Neural progenitor cell (in vitro differentiated cells): ENCODE data around the gene KIF24. TPM values are rescaled to one million over a fixed set of nuclear protein-coding genes. Genes with fewer than 3 reads are reported as not detected.

ENCODE experiments used
- DNase-seq: peaks from one replicate; pipeline ENCODE4 v3.0.0-alpha.2; 2016; ENCODE audit warnings: low spot score
- H2AFZ ChIP-seq: fragments of 200-600 bp; sonication (generic); replicated peaks from 2 replicates; pipeline ENCODE4 v1.6.1; 2016; ENCODE audit warnings: antibody characterized with exemption
- H3F3A ChIP-seq: fragments of 200-600 bp; sonication (generic); 2 replicates; pipeline ENCODE4 v1.6.1; 2016; ENCODE audit warnings: antibody characterized with exemption, low read depth
- H3K27ac ChIP-seq: fragments of 200-600 bp; sonication (generic); 2 replicates; pipeline ENCODE4 v1.5.1; 2016; ENCODE audit warnings: mild to moderate bottlenecking
- H3K27me3 ChIP-seq: fragments of 200-600 bp; sonication (generic); 2 replicates; pipeline ENCODE4 v1.6.1; 2016; ENCODE audit warnings: mild to moderate bottlenecking, moderate library complexity
- H3K36me3 ChIP-seq: fragments of 200-600 bp; sonication (generic); 2 replicates; pipeline ENCODE4 v1.5.1; 2016
- H3K4me1 ChIP-seq: fragments of 200-600 bp; sonication (generic); 2 replicates; pipeline ENCODE4 v1.6.1; 2016; ENCODE audit warnings: mixed run types
- H3K4me2 ChIP-seq: fragments of 200-600 bp; sonication (generic); 2 replicates; pipeline ENCODE4 v1.6.1; 2016
- H3K4me3 ChIP-seq: fragments of 200-600 bp; sonication (generic); 2 replicates; pipeline ENCODE4 v1.5.1; 2016
- H3K79me2 ChIP-seq: fragments of 200-600 bp; sonication (generic); 2 replicates; pipeline ENCODE4 v1.6.1; 2016; ENCODE audit warnings: low read depth
- H3K9ac ChIP-seq: fragments of 200-600 bp; sonication (generic); 2 replicates; pipeline ENCODE4 v1.6.1; 2016
- H3K9me3 ChIP-seq: fragments of 200-600 bp; sonication (generic); 2 replicates; pipeline ENCODE4 v1.5.1; 2016; ENCODE audit warnings: low read depth
- H4K20me1 ChIP-seq: fragments of 200-600 bp; sonication (generic); 2 replicates; pipeline ENCODE4 v1.6.1; 2016; ENCODE audit warnings: low read depth
- H3K27ac Mint-ChIP-seq: 3 replicates; pipeline ENCODE4 v1.8.0; 2021; ENCODE audit warnings: mixed read lengths
- H3K27me3 Mint-ChIP-seq: 2 replicates; pipeline ENCODE4 v1.8.0; 2022; ENCODE audit warnings: low read depth, mild to moderate bottlenecking, inconsistent platforms, moderate library complexity, mixed read lengths; ENCODE audit not compliant: insufficient read depth
- H3K36me3 Mint-ChIP-seq: 3 replicates; pipeline ENCODE4 v1.8.0; 2021; ENCODE audit warnings: mixed read lengths
- H3K4me1 Mint-ChIP-seq: 3 replicates; pipeline ENCODE4 v1.8.0; 2021; ENCODE audit warnings: mixed read lengths
- H3K4me3 Mint-ChIP-seq: 3 replicates; pipeline ENCODE4 v1.8.0; 2021; ENCODE audit warnings: mild to moderate bottlenecking, moderate library complexity, mixed read lengths
- H3K9me3 Mint-ChIP-seq: 3 replicates; pipeline ENCODE4 v1.8.0; 2020; ENCODE audit warnings: mixed read lengths
- EZH2 ChIP-seq: fragments of 200-600 bp; sonication (generic); IDR thresholded peaks from 2 replicates; pipeline ENCODE4 v1.6.1; 2017; ENCODE audit warnings: antibody characterized with exemption, mild to moderate bottlenecking, moderate library complexity
- EZH2phosphoT487 ChIP-seq: fragments of 200-600 bp; sonication (generic); IDR thresholded peaks from 2 replicates; pipeline ENCODE4 v1.6.1; 2017; ENCODE audit warnings: antibody characterized with exemption
- total RNA-seq: library from RNA; depleted of rRNA; stranded (reverse); fragments of >200 nt; gene quantifications from 2 replicates; pipeline ENCODE4 v1.2.3, GENCODE V29; 2015; ENCODE audit warnings: low replicate concordance
- TF ChIP-seq, protein P1 (sequence below): fragments of 200-600 bp; sonication (generic); IDR thresholded peaks from 2 replicates; pipeline ENCODE4 v1.5.1; 2017; ENCODE audit warnings: antibody characterized with exemption, mild to moderate bottlenecking

The KIF24 gene
- total RNA-seq, 1 donor from 2014 or later: 9.4 TPM

DNA sequence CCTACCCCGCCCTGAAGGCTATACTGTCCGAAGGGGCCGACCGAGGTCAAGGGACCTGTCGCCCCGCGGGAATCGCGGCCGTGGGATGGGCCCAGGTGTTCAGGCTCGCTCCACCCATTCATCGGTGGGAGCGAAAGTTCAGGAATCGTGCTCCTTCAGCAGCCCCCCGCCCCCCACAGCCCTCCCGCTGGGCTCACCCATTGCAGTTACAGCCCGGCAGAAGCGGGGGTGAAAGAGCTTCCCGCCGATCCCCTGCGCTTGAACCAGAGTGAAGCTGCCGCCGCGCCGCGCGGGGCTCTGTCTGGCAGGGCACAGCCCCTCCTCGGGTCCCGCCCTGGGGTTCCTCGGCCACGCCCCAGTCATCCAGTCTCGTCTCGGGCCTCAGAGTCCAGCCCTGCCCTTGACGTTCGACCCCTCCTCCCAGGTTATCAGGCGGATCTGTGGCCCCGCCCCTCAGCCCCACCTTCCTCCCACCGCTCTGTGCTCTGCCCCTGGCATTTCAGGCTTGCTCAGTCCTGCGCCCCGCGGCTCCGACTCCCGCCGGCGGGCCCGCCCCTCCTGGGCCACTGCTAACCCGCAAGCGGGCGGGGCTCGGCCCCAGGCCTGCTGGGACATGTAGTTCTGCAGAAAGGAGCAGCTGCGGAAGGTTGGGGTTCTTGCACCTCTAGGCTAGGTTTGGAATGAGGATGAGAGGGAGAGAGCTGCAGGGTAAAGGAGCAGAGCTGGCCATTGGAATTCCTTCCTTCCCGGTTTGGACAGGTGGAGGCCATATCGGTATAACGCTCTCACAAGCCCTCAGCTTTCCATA lies 47.7 kb upstream of the KIF24 start, which contains the start of gene MYORG:
TSS of gene MYORG (minus strand) at position 303 of the 808 bp plus-strand sequence. CDS start 3,955 bp downstream, outside the sequence.
- H3K4me2 ChIP-seq: peak within 1 kb of the TSS; percentile 92
- TF ChIP-seq, protein P1, sequence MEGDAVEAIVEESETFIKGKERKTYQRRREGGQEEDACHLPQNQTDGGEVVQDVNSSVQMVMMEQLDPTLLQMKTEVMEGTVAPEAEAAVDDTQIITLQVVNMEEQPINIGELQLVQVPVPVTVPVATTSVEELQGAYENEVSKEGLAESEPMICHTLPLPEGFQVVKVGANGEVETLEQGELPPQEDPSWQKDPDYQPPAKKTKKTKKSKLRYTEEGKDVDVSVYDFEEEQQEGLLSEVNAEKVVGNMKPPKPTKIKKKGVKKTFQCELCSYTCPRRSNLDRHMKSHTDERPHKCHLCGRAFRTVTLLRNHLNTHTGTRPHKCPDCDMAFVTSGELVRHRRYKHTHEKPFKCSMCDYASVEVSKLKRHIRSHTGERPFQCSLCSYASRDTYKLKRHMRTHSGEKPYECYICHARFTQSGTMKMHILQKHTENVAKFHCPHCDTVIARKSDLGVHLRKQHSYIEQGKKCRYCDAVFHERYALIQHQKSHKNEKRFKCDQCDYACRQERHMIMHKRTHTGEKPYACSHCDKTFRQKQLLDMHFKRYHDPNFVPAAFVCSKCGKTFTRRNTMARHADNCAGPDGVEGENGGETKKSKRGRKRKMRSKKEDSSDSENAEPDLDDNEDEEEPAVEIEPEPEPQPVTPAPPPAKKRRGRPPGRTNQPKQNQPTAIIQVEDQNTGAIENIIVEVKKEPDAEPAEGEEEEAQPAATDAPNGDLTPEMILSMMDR: no peak
- peak; percentile 53 for TF ChIP-seq EZH2phosphoT487
- TF ChIP-seq EZH2: peak; percentile 61
- H2AFZ ChIP-seq: peak within 1 kb of the TSS; percentile 80
- H3K27ac Mint-ChIP-seq: no peak within 1 kb of the TSS
- H4K20me1 ChIP-seq: peaks cover 11% of the 10 kb centered on the region
- peak; percentile 93 for DNase-seq
- H3K9me3 Mint-ChIP-seq: peaks cover 5% of the 10 kb centered on the region
- peaks cover 86% of the 10 kb centered on the region for H3K27me3 ChIP-seq
- peaks cover 13% of the 10 kb centered on the region for H3F3A ChIP-seq
- H3K36me3 ChIP-seq: no peaks in the 10 kb centered on the region
- peaks cover 6% of the 10 kb centered on the region for H3K36me3 Mint-ChIP-seq
- peaks cover 37% of the 10 kb centered on the region for H3K4me1 Mint-ChIP-seq
- peak within 1 kb of the TSS; percentile 69 for H3K4me3 ChIP-seq
- H3K4me1 ChIP-seq: peaks cover 7% of the 10 kb centered on the region
- H3K79me2 ChIP-seq: no peaks in the 10 kb centered on the region
- H3K27ac ChIP-seq: no peak within 1 kb of the TSS
- H3K9ac ChIP-seq: no peak within 1 kb of the TSS
- H3K4me3 Mint-ChIP-seq: peak within 1 kb of the TSS; percentile 88
- H3K9me3 ChIP-seq: no peaks in the 10 kb centered on the region
- H3K27me3 Mint-ChIP-seq: peaks cover 41% of the 10 kb centered on the region

DNA sequence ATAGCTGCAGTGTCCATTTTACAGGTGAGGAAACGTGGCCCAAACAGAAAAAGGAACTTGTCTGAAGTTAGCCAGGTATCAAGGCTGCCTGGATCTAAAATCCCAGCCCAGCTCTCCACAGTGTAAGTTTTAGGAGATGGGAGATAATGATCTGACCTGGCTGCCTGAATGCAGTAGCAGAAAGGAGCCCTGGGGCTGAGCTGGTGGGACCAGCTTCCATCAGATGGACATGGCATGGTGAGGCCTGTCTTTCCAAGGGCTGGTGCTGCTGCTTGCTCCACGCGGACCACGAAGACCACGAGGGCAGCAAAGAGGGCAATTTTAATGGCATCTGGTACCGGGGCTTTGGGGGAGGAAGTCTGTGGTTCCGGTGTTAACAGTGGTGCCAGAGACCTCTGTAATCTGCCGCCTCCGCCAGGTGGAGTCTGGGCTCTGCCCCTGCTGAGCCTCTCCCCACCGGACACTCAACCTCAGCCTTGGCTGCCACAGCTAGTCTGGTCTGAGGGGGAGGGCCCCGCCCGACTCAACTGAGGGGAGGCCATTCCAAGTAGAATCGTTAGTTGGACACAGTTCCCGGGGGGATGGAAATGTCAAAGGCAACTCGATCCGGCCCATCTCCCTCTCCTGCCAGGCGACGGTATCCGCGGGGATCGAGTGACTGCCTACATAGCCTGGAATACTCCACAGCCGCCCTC lies 47.0 kb upstream of the KIF24 start:
- H3K9me3 ChIP-seq: no peaks in the 10 kb centered on the region
- no peak overlapping the region for H2AFZ ChIP-seq
- no peak overlapping the region for H3K27ac ChIP-seq
- peaks cover 5% of the 10 kb centered on the region for H4K20me1 ChIP-seq
- peak overlapping the region; percentile 92 for H3K4me2 ChIP-seq
- peaks cover 7% of the 10 kb centered on the region for H3K4me1 ChIP-seq
- Mint-ChIP-seq H3K4me1 (peaks cover 30% of the 10 kb centered on the region), H3K36me3 (peaks cover 10% of the 10 kb centered on the region), H3K4me3 (peak overlapping the region; percentile 88), H3K27ac (no peak overlapping the region), H3K27me3 (peaks cover 33% of the 10 kb centered on the region), H3K9me3 (peaks cover 7% of the 10 kb centered on the region)
- TF ChIP-seq EZH2phosphoT487: no peak
- TF ChIP-seq EZH2: no peak
- TF ChIP-seq, protein P1: peak; percentile 26
- H3F3A ChIP-seq: peaks cover 7% of the 10 kb centered on the region
- H3K36me3 ChIP-seq: no peaks in the 10 kb centered on the region
- H3K9ac ChIP-seq: no peak overlapping the region
- peak overlapping the region; percentile 69 for H3K4me3 ChIP-seq
- DNase-seq: peak; percentile 45
- H3K27me3 ChIP-seq: peaks cover 79% of the 10 kb centered on the region
- no peaks in the 10 kb centered on the region for H3K79me2 ChIP-seq

DNA sequence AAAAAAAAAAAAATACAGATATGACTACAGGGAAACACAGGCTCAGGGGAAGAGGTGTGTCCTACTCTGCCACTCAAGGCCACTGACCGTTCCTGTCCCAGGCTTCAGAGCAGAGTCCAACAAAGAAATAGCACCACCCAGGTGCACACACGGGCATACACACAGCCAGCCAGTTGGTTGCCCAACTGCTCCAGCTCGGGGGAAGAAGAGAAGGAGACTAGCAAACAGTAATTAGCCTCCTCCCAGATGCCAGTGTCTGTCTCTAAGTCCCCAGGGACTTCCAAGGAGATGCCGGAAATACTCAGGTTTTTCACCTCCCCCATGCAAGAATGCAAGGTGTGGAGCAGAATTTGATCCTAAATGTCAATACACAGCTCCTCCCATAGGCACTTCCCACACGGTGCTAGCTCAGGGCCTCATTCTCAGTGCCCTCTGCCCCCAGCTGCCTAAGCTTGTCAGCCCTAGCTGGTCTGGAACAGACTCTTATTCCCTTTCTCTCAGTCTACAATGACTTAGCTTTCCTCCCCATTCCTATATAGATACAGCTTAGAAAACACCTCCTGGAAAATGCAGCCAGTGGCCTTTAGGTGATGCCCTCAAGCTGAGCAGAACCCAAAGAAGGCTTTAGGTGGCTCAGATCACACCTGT lies 46.0 kb upstream of the KIF24 start:
- peaks cover 25% of the 10 kb centered on the region for H3K27me3 Mint-ChIP-seq
- H3K4me1 Mint-ChIP-seq: peaks cover 24% of the 10 kb centered on the region
- Histone ChIP-seq H3K9ac (no peak overlapping the region), H3K36me3 (no peaks in the 10 kb centered on the region), H3K4me1 (peaks cover 4% of the 10 kb centered on the region), H3K9me3 (no peaks in the 10 kb centered on the region), H4K20me1 (peaks cover 5% of the 10 kb centered on the region), H3K27ac (no peak overlapping the region), H2AFZ (no peak overlapping the region), H3K4me3 (no peak overlapping the region), H3K4me2 (no peak overlapping the region), H3F3A (peaks cover 4% of the 10 kb centered on the region), H3K79me2 (no peaks in the 10 kb centered on the region), H3K27me3 (peaks cover 68% of the 10 kb centered on the region)
- H3K9me3 Mint-ChIP-seq: peaks cover 9% of the 10 kb centered on the region
- TF ChIP-seq, protein P1: no peak
- no peak for TF ChIP-seq EZH2
- no peak for TF ChIP-seq EZH2phosphoT487
- DNase-seq: peak; percentile 11
- H3K27ac Mint-ChIP-seq: no peak overlapping the region
- H3K36me3 Mint-ChIP-seq: peaks cover 18% of the 10 kb centered on the region
- H3K4me3 Mint-ChIP-seq: peak overlapping the region; percentile 88
